Measurements from ENCODE around the gene ZNF91.
A peak's percentile ranks its signal among the peaks of the same experiment; 100 is the strongest.
"Not testable (repeated sequence)": the region's sequence is repeated elsewhere in the genome, so short reads cannot be mapped to it uniquely, and the experiment has no call there.

ZNF91 gene

GRCh38 chr19:23395041-23395721 lies at the start of gene ZNF91:
Gene ZNF91 (minus strand): TSS chr19:23395471. CDS start chr19:23395354, 117 bp downstream.
- DNase-seq (ENCODE audit: low spot score): peak; percentile 85

GRCh38 chr19:23440791-23441190 lies 45.5 kb upstream of the ZNF91 start:
- DNase-seq (ENCODE audit: low spot score): no peak

GRCh38 chr19:23440207-23440606 lies 44.9 kb upstream of the ZNF91 start:
- no peak for DNase-seq (ENCODE audit: low spot score)

GRCh38 chr19:23439623-23440022 lies 44.4 kb upstream of the ZNF91 start:
- no peak for DNase-seq (ENCODE audit: low spot score)

GRCh38 chr19:23437901-23438300 lies 42.6 kb upstream of the ZNF91 start:
- DNase-seq (ENCODE audit: low spot score): no peak

GRCh38 chr19:23436944-23437343 lies 41.7 kb upstream of the ZNF91 start:
- DNase-seq (ENCODE audit: low spot score): no peak

- no peak for DNase-seq (ENCODE audit: low spot score)
Observed at GRCh38 chr19:23436318-23436717, 41.0 kb upstream of the ZNF91 start.

GRCh38 chr19:23420824-23421223 lies 25.6 kb upstream of the ZNF91 start:
- DNase-seq (ENCODE audit: low spot score): no peak

- not testable (repeated sequence) for DNase-seq (ENCODE audit: low spot score)
Observed at GRCh38 chr19:23419261-23419660, 24.0 kb upstream of the ZNF91 start.

GRCh38 chr19:23415561-23416191 lies 20.4 kb upstream of the ZNF91 start:
- DNase-seq (ENCODE audit: low spot score): peak; percentile 52

- no peak for DNase-seq (ENCODE audit: low spot score)
Observed at GRCh38 chr19:23415034-23415433, 19.8 kb upstream of the ZNF91 start.

GRCh38 chr19:23410155-23410554 lies 14.9 kb upstream of the ZNF91 start:
- DNase-seq (ENCODE audit: low spot score): no peak

- DNase-seq (ENCODE audit: low spot score): no peak
Observed at GRCh38 chr19:23409392-23410048, 14.2 kb upstream of the ZNF91 start.

- DNase-seq (ENCODE audit: low spot score): no peak
Observed at GRCh38 chr19:23407616-23408133, 12.4 kb upstream of the ZNF91 start.

GRCh38 chr19:23406721-23407120 lies 11.4 kb upstream of the ZNF91 start:
- no peak for DNase-seq (ENCODE audit: low spot score)

GRCh38 chr19:23406091-23406490 lies 10.8 kb upstream of the ZNF91 start:
- no peak for DNase-seq (ENCODE audit: low spot score)

- no peak for DNase-seq (ENCODE audit: low spot score)
Observed at GRCh38 chr19:23404676-23405075, 9.4 kb upstream of the ZNF91 start.

- no peak for DNase-seq (ENCODE audit: low spot score)
Observed at GRCh38 chr19:23403581-23404324, 8.5 kb upstream of the ZNF91 start.

GRCh38 chr19:23403052-23403451 lies 7.8 kb upstream of the ZNF91 start:
- DNase-seq (ENCODE audit: low spot score): no peak

- no peak for DNase-seq (ENCODE audit: low spot score)
Observed at GRCh38 chr19:23402388-23402787, 7.1 kb upstream of the ZNF91 start.

- DNase-seq (ENCODE audit: low spot score): no peak
Observed at GRCh38 chr19:23401086-23401610, 5.9 kb upstream of the ZNF91 start.

- no peak for DNase-seq (ENCODE audit: low spot score)
Observed at GRCh38 chr19:23399443-23399842, 4.2 kb upstream of the ZNF91 start.
